Stimulated activated CD8-positive, alpha-beta memory T cell treated with anti-CD3 and anti-CD28 coated beads, Interleukin-7, amount 100 ng/mL, for 4 hours (primary cell): Measurements from ENCODE around the gene VPS13D.
A peak's percentile ranks its signal among the peaks of the same experiment; 100 is the strongest.

Experiments used
- DNase-seq, 2 donors: peaks; one replicate each; pipeline ENCODE4 v3.0.0-alpha.2; 2020; ENCODE audit warnings: low read depth in 2 of 2

VPS13D gene

GRCh38 chr1:12228979-12229378, 851 bp upstream of the VPS13D start:
- DNase-seq, result no peak

- no peak for DNase-seq
Measured at GRCh38 chr1:12229386-12229834, 420 bp upstream of the VPS13D start.

GRCh38 chr1:12230549-12231275, 882 bp downstream of the VPS13D start:
- no peak for DNase-seq

- no peak for DNase-seq
Measured at GRCh38 chr1:12231276-12231595, 1.4 kb downstream of the VPS13D start.

- DNase-seq, result no peak
Measured at GRCh38 chr1:12232221-12232620, 2.4 kb downstream of the VPS13D start.

GRCh38 chr1:12244078-12244477, 14.2 kb downstream of the VPS13D start:
- no peak for DNase-seq

- no peak for DNase-seq
Measured at GRCh38 chr1:12244585-12244984, 14.8 kb downstream of the VPS13D start.

- DNase-seq, result no peak
Measured at GRCh38 chr1:12245116-12245515, 15.3 kb downstream of the VPS13D start.

- no peak for DNase-seq
Measured at GRCh38 chr1:12245733-12246132, 15.9 kb downstream of the VPS13D start.

- no peak for DNase-seq
Measured at GRCh38 chr1:12246584-12246983, 16.8 kb downstream of the VPS13D start.

- DNase-seq, result no peak
Measured at GRCh38 chr1:12249181-12249580, 19.4 kb downstream of the VPS13D start.

- DNase-seq, result no peak
Measured at GRCh38 chr1:12249748-12250147, 19.9 kb downstream of the VPS13D start.

GRCh38 chr1:12251442-12251841, 21.6 kb downstream of the VPS13D start:
- DNase-seq, result no peak

- DNase-seq, result no peak
Measured at GRCh38 chr1:12255913-12256312, 26.1 kb downstream of the VPS13D start.

- no peak for DNase-seq
Measured at GRCh38 chr1:12258272-12258671, 28.4 kb downstream of the VPS13D start.

GRCh38 chr1:12269351-12269750, 39.5 kb downstream of the VPS13D start:
- DNase-seq, result no peak

GRCh38 chr1:12271033-12271432, 41.2 kb downstream of the VPS13D start:
- DNase-seq, result no peak

- DNase-seq, result no peak
Measured at GRCh38 chr1:12272770-12273169, 42.9 kb downstream of the VPS13D start.

- peak; percentile 2 to 12 for DNase-seq
Measured at GRCh38 chr1:12275370-12275769, 45.5 kb downstream of the VPS13D start.

- DNase-seq, result no peak
Measured at GRCh38 chr1:12276225-12276624, 46.4 kb downstream of the VPS13D start.

GRCh38 chr1:12279003-12279402, 49.2 kb downstream of the VPS13D start:
- no peak for DNase-seq

GRCh38 chr1:12279728-12280464, 50.1 kb downstream of the VPS13D start:
- DNase-seq, result no peak

GRCh38 chr1:12282142-12282541, 52.3 kb downstream of the VPS13D start:
- DNase-seq, result no peak
